ENCODE results near the gene ABCA3.
A peak's percentile ranks its signal among the peaks of the same experiment; 100 is the strongest.

Gene ABCA3

DNA sequence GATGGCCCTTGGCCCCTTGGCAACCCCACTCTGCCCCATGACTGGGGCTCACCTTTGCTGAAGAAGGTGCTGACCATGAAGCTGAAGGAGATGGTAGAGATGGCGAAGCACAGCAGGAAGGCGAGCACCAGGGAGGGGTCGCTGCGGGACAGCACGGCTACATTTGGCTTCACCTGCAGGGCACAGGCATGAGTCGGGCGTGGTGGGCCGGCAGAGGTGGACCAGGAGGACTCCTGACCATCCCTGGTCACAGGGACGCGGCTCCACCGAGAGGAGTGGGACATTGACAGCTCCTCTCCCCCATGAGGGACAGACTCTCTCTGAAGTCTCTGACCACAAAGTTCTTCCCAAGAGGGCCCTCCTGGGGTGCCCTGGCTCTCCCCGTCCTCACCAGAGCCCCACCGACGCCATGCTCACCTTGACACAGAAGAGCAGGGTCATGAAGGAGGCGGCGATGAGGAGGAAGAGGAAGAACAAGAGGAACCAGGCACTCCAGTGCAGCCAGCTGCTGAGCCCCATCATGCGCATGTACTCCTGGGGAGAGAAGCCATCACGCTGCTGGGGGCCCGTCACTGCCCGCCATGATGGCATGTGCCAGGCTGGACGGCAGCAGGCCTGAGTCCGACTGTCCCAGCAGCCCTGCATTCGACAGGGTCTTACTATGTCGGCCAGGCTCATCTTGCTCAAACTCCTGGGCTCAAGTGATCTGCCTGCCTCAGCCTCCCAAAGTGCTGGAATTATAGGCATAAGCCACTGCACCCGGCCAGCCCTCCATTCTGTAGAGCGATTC, 23.1 kb downstream of the ABCA3 start:
- DNase-seq (ENCODE audit: low spot score): no peak

DNA sequence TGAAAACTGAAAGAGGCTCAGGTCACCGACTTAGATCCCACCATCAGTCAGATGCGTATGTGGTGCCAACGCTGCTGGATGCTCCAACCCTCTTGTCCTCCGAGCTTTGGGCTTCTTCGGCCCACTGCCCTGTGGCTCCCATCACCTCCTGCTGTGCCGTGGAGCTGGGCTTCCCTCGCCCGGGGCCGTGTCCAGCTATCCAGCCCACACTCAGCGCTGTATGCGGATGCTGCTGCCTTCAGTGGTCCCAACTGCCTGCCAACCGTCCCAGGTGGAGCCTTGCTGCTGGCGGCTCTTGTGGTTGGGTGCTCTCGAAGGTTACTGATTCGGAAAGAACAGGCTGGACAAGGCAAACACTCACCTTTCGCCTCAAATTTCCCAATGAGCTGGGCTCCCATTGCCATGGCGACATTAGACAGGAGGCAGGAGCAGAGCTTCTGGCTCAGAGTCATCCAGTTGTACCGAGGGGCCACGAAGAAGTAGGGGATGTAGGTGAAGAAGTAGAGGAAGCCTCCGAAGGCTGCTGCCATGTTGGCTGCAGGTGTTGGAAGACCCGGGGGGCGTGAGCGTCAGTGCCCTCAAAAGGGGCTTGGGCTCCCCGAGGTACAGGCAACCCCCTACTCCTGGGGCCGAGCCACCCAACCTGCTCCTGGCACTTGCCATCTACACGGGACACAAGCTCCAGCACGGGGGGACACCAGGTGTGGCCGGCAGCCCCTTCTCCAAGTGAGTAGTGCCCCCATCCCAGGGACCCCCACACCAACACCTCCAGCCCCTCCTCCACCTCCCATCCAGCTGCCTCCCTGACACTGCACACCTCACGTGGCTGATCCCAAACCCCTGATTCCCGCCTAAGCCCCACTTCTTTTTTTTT, 32.2 kb downstream of the ABCA3 start:
- no peak for DNase-seq (ENCODE audit: low spot score)

DNA sequence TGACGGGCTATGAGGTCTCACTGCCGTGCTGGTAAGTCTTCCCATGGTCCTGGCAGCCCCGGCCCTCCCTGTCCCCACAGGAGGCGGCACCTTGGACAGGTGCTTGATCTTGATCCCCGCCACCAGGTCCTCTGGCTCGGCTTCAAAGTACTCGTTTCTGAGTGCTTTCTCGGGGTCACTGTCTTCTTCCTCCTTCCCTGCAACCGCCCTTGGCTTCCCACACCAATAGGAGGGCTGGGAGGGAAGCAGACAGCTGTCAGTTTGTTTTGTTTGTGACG, 40.7 kb downstream of the ABCA3 start:
- DNase-seq (ENCODE audit: low spot score): no peak

DNA sequence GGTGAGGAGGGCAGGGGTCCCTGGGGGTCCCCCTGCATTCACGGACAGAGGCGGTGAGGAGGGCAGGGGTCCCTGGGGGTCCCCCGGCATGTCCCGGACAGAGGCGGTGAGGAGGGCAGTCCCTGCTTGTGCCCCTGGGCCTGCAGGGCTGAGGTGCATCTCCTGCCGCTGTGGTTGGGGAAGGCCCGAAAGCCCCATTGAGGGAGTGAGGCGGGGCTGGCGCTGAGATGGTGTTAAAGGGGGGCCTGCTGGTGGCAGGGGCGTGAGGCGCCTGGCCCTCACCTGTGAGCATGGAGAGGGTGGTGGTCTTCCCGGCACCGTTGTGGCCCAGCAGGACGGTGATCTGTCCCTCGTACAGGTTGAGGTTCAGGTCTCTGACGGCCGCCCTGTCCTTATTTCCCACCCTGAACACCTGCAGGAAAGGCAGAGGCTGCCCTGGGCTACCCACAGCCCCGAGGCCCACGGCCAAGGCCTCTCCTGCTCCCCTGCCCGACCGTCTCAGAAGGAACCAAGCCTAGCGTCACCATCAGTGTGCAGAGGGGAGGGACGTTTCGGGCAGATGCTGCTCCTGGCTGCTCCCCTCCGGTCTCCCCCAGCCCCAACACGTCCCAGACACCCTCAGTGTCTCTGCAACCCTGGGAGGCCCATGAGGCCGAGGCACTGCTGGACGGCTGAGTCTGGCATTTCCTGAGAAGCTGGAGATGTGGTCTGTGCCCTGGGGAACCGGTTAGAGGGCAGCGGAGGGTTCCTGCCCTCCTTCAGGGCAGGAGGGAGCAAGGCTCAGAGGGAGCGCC, 41.2 kb downstream of the ABCA3 start:
- no peak for DNase-seq (ENCODE audit: low spot score)

DNA sequence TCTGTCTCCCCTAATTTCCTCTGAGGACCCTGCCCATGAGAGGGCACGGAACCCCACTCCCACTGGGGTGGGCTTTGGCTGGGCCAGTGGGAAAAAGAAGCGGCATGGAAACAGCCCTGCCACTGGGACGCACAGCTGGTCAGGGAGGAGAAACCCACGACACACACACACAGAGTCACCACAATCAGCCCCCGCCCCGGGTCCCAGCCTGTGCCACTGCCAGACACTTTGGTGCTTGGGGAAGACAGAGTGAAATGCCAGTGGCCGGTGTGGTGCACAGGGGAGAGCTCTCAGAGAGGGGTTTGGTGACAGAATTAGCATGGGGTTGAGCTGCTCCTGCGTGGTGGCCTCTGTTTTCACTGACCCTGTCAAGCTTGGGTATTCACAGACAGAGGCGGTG, 41.9 kb downstream of the ABCA3 start:
- DNase-seq (ENCODE audit: low spot score): no peak

DNA sequence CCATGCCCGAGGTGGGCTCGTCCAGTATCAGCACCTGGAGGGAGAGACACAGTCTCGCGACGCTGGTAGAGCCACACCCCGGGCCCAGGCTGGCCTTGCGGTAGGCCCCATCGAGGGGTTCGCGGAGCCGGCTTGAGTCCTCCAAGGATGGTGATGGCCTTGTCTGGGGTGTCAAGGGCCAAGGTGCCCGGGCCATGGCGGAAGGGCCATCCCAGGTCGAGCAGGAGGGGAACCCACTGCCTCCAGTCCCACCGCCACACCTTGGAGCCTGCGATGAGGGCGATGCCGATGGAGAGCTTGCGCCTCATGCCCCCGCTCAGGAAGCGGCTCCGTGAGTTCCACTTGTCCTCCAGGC, 43.0 kb downstream of the ABCA3 start:
- no peak for DNase-seq (ENCODE audit: low spot score)

DNA sequence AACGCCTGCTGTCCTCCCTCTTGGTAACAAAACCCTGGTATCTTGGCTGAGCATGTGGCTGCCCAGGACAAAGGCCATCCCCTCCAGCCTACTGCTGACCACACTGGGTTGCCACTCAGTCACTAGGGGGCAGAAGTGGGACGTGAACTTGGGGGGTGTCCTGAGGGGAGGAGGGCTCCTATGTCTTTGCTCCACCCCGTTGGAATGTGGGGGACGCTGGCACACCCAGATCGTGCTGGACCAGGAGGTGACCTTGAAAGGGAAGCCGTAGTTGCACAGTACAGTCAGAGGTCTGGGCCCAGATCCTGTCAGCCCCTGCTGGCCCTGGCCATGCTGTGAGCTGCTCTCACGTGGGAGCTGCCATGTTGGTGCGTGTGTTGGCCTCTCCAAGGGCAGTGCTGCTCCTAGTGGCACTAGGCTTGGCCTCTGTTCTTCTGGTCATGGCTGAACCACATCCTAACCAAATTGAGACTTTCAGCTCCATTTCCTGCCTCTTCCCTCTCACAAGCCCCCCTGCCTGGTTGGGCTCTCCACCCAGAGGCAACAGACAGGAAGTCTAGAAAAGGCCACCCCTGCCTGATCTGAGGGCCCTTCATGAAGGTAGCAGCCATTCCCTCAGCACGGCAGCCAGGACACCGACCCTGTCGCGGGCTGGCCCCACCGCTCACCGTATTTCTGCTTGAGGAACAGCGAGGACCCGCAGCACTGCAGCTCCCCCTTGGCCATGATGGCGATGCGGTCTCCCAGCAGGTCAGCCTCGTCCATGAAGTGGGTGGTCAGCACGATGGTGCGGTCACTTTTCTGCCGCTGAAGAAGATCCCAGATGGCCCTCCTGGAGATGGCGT, 43.6 kb downstream of the ABCA3 start:
- peak; percentile 27 for DNase-seq (ENCODE audit: low spot score)

DNA sequence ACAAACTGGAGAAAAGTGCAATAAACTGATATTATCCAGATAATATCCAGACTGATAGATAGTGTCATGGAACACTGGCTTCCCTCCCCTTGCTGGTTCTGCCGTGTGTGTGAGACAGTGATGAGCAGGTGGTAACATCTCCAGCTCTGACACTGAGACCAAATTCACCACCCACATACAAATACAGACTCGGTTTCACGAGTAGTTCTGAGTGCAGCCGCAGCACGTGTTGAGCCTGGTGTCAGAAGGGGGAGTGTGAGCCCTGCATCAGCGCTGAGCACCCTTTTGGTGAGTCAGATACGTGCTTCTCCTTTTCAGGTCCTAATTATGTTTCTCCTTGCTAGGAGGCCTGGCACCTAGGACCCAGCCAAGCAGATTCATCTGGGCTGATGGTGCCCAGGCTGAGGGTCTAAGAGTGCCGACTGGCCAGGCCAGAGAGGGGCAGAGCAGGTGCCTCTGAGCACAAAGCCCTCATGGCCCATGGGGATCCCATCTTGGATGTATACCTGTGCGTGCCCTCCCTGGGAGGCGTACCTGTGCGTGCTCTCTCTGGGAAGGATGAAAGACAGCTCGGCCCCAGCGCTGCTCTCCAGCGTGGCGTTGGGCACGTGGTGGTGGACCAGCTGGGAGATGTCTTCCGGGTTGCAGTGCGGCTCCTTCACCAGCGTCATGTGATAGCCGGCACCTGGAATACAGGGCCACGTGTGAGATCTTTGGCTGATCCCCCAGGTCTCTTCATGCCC, 45.3 kb downstream of the ABCA3 start:
- DNase-seq (ENCODE audit: low spot score): no peak

DNA sequence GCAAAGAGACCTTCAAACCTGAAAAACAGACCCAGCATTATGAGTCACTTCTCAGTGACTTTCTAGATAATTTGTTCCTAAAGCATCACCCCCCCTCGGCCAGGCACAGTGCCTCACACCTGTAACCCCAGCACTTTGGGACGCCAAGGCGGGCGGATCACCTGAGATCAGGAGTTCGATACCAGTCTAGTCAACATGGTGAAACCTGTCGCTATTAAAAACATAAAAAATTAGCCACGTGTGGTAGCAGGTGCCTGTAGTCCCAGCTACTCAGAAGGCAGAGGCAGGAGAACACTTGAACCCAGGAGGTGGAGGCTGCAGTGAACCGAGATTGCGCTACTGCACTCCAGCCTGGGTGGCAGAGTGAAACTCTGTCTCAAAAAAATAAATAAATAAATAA, 48.3 kb downstream of the ABCA3 start:
- DNase-seq (ENCODE audit: low spot score): no peak

DNA sequence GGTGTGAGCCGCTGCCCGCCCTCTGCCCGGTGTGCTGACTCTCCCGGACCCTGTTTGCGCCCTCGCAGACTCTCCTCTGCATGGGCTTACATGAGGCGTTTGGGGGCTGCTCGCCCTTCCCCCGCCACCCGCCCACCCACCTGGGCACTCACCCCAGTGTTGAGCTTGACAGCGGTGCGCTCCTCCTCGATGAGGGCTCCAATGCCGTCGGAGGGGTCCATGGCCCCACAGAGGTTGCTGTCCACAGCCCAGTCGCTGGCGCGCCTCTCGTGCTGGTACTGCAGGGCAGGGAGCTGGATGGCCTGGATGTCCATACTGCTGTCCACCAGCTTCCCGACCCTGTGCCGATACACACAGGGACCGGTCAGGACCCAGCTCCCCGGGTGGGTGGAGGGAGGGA, 51.2 kb downstream of the ABCA3 start:
- no peak for DNase-seq (ENCODE audit: low spot score)

DNA sequence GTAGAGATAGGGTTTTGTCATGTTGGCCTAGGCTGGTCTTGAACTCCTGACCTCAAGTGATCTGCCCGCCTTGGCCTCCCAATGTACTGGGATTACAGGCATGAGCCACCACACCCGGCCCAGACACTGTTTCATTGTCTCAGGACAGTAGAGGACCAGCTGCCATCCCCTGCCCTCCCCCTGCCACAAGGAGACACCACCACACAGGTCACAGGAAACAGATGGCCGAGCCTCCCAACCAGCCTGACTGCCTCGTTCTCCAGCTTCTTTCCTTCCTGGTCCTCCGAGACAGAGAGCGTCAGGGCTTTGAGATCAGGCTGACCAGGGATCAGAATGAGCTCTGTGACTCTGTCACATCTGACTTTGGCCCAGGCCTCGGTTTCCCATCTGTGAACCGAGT, 51.8 kb downstream of the ABCA3 start:
- DNase-seq (ENCODE audit: low spot score): no peak

DNA sequence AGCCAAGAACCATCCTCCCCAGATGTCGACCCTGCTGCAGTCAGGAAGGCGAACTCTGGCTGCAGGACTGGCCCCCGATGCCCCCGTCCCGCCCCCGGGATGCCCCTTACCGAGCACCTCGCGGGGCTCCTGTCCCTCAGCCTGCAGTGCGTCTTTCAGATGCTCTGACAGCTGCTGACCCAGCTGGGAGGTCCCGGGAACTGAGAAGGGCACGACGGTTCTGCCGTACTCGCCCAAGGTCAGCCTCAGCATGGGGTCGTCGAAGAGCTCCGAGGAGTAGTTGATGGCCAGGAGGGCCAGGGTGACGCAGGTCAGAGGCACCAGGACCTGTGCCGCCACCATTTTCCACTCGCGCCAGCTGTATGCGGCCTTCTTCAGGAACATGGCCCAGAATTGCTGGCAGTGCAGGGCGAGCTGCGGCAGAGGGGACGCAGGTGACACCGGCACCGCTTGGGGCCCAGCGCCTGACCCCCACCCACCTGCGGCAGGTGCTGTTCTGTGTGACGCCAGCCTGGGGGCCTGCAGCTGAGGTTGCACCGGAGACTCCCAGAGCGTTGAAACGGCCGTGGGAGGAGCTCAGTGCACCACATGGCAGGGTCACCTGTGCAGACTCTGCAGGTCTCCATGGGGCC, 52.5 kb downstream of the ABCA3 start:
- DNase-seq (ENCODE audit: low spot score): no peak

DNA sequence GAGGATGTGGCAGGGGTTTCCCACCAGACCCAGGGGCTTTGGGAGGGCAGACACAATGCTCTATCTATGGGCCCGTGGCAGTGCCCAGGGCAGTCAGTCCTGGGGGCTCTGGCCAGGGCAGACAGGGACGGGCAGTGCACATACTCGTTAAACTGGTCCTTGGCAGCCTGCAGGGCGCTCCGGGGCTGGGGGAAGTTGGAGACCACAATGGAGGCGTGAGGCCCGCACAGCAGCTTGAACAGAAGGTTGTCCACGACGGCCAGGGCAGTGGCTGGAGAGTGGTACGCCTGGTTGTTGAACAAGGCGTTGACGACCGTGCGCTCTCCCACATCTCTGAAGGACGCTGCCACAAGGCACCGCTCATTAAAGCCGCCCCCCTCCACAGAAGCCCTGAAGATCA, 54.0 kb downstream of the ABCA3 start:
- no peak for DNase-seq (ENCODE audit: low spot score)

DNA sequence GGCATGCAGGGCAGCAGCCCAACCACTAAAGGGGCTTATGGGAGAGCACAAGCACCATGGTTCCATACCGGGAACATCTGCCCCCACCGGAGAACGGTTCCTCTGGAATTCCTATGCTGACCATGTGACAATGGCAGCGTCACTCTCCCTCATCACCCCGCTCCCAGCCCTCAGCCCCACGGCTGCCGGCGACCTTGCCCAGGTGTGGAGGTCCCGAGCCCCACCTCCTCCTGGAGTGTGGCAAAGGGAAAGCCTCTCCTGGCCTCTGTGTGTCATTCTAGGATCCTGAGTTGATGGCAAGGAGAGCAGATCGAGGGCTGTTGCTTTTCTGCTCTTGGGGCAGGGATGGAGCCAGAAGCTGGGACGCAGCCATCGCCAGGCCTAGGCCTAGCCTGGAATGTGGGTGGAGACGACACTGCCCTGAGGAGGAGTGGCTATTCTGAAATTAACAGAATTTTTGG, 54.8 kb downstream of the ABCA3 start:
- DNase-seq (ENCODE audit: low spot score): no peak

DNA sequence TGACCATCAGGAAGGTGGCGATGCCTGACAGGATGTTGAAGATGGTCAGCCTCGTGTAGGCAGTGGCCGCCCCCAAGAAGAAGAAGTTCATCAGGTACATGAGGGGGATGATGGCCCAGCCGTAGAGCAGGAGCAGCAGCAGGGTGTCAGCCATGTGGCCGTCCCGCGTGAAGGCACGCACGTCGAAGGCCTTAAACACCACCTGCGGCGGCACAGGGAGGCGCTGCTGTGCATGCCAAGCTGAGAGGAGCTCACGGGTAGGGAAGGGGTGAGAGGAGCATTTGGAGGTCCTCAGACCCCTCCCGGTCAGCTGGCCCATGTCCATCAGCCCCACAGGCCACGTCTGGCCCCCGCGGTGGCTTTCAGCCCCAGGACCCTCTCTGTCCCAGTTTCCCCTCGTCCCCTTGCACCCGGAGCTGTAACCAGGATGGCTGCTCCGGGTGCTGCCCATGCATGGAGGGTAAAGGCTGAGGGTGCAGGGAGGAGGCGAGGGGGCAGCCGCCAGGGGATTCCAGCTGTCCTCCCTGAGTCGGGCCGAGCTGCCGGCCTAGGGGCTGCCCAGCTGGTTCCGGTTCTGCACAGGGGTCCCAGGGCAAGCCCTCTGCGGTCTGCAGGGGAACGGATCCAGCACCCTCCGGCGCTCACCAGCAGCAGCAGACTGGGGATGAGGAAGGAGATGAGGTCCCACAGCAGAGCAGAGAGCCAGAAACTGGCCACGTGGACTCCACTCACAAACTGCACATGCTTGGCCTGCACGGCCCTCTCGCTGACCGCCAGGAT, 55.5 kb downstream of the ABCA3 start:
- no peak for DNase-seq (ENCODE audit: low spot score)

DNA sequence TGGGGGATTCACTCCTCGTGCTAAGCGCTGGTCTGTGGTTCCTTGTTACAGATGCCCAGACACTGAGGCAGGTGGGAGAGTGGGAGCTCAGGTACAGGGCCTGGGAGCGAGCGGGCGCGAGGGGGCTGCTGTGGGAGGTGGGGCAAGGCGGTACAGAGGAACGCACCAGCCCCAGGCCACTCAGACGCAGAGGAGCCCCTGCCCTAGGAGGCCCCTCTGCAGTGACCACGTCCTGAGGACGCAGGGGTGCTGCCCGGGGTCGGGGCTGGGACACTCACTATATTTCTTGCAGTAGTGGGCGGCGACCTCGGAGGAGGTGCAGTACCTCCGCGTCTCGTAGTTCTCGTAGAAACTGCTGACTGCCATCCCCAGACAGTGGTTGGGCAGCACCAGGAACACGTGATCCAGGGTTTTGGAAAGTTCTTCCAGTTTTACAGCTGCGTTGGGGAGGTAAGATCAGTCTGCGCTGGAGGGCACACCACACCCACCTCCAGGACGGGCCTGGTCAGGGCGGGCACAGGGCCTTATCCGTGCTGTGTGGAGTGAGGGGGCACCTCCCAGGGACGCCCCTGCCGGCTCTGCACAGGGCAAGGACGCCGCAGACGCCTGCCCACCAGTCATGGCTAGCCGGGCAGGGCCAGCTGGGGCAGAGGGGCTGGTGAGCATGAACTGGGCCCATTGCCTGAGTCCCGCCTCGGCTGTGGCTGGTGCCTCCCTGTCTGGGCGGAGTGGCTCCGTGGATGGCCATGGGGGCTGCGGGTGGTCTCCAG, 56.3 kb downstream of the ABCA3 start:
- DNase-seq (ENCODE audit: low spot score): no peak

DNA sequence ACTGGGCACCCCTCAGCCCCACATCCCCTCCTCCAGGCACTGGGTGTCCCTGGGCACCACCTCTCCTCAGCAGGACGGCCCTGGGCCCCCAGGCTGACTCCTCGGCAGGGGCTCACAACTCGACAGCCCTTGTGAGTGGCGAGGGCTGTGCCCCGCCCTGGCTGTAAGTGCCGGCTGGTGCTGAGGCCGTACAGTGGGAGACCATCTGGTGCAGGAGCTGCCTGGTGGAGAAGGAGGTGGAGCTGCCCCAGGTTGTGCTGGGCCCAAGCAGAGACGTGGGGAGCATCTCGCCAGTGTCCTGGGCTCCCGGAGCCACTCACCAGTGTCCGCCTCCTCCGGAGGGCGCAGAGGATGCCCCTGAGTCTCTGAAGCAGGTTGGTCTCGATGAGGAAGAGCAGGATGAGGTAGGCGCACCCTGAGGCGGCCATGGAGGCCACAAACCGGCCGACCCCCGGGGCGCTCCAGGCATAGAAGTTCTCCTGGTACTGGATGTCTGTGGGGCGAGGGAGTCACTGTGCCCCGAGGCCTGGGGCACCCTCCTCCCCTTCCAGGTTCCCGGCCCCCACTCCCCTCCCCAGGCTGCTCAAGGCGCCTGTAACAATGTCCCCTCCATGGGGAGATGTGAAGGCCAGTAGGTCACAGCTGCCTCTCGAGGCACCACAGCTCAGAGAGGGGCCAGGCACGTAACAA, 57.5 kb downstream of the ABCA3 start:
- DNase-seq (ENCODE audit: low spot score): no peak

DNA sequence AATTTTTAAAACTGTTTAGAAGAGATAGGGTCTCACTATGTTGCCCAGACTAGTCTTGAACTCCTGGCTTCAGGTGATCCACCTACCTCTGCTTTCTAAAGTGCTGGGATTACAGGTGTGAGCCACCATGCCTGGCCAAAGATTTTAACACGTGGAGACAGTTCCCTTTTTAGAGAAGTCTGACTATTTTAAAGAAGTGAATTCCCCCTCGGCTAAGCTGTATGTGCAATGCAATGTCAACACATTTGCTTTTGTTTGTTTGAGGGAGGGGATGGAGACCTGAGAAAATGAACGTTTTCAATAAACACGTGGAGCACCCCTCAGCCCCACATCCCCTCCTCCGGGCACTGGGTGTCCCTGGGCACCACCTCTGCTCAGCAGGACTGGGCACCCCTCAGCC, 58.3 kb downstream of the ABCA3 start:
- no peak for DNase-seq (ENCODE audit: low spot score)

All from kidney tubule cell (primary cell).